Measurements from ENCODE around the gene NDUFAF3. TPM values are rescaled to one million over a fixed set of nuclear protein-coding genes. Genes with fewer than 3 reads are reported as not detected.
A peak's percentile ranks its signal among the peaks of the same experiment; 100 is the strongest.

The NDUFAF3 gene
- total and polyA plus RNA-seq, 12 donors = 154 to 280 (median 170) TPM

- H3K4me3 ChIP-seq = no peak overlapping the region
- no peak for DNase-seq
- no peak for ATAC-seq
- no peak overlapping the region for H3K27ac ChIP-seq
- H3K36me3 ChIP-seq = peaks cover 0 to 65% (median 35%) of the 10 kb centered on the region in 9 donors
- WGBS, 2 donors = 90 to 96% methylated on average over 8 of the region's 8 CpGs
- no peaks in the 10 kb centered on the region for H3K9me3 ChIP-seq
- peaks cover 11 to 59% (median 31%) of the 10 kb centered on the region in 9 donors for H3K4me1 ChIP-seq
- H3K27me3 ChIP-seq = no peaks in the 10 kb centered on the region
- no peak for TF ChIP-seq CTCF (IDR thresholded peaks at IDR 0.05)
- intact Hi-C loops (cut with DNase I) = loop anchor here in 1 of 10 donors (10.0 kb wide), 1 partner anchor 399 kb away; the partner anchor contains the start of genes AMT and NICN1
Measured at GRCh38 chr3:49025793-49026520, 4.0 kb downstream of the NDUFAF3 start.

- peaks cover 11 to 59% (median 31%) of the 10 kb centered on the region in 9 donors for H3K4me1 ChIP-seq
- TF ChIP-seq CTCF (IDR thresholded peaks at IDR 0.05) = no peak
- DNase-seq = no peak
- 96 to 99% methylated on average over 3 of the region's 3 CpGs for WGBS, 2 donors
- H3K27ac ChIP-seq = no peak overlapping the region
- no peak overlapping the region for H3K4me3 ChIP-seq
- intact Hi-C loops (cut with DNase I) = loop anchor here in 1 of 10 donors (10.0 kb wide), 1 partner anchor 398 kb away; the partner anchor contains the start of genes AMT and NICN1
- H3K36me3 ChIP-seq = peaks cover 0 to 71% (median 41%) of the 10 kb centered on the region in 9 donors
- no peaks in the 10 kb centered on the region for H3K27me3 ChIP-seq
- no peak for ATAC-seq
- no peaks in the 10 kb centered on the region for H3K9me3 ChIP-seq
Measured at GRCh38 chr3:49026536-49026935, 4.6 kb downstream of the NDUFAF3 start.

- WGBS, 2 donors = 96 to 97% methylated on average over 9 of the region's 9 CpGs
- H3K4me3 ChIP-seq = no peak overlapping the region
- H3K27ac ChIP-seq = peak overlapping the region in 2 of 10 donors; percentile 2 to 89
- DNase-seq (no peak), ATAC-seq (no peak)
- no peak for TF ChIP-seq CTCF (IDR thresholded peaks at IDR 0.05)
- no peaks in the 10 kb centered on the region for H3K9me3 ChIP-seq
- H3K27me3 ChIP-seq = no peaks in the 10 kb centered on the region
- H3K36me3 ChIP-seq = peaks cover 0 to 82% (median 52%) of the 10 kb centered on the region in 9 donors
- intact Hi-C loops (cut with DNase I) = loop anchor here in 1 of 10 donors (10.0 kb wide), 1 partner anchor 397 kb away; the partner anchor contains the start of genes AMT and NICN1
- peaks cover 11 to 57% (median 28%) of the 10 kb centered on the region in 9 donors for H3K4me1 ChIP-seq
Measured at GRCh38 chr3:49027634-49028033, 5.7 kb downstream of the NDUFAF3 start.

- peak overlapping the region in 9 of 10 donors; percentile 87 to 98 (median 92) for H3K27ac ChIP-seq
- ATAC-seq (no peak), DNase-seq (no peak)
- H3K4me1 ChIP-seq = peaks cover 6 to 55% (median 21%) of the 10 kb centered on the region in 9 donors
- no peak for TF ChIP-seq CTCF (IDR thresholded peaks at IDR 0.05)
- no peaks in the 10 kb centered on the region for H3K27me3 ChIP-seq
- H3K9me3 ChIP-seq = no peaks in the 10 kb centered on the region
- intact Hi-C loops (cut with DNase I) = loop anchor here in 1 of 10 donors (10.0 kb wide), 1 partner anchor 397 kb away; the partner anchor contains the start of genes AMT and NICN1
- H3K4me3 ChIP-seq = peak overlapping the region; percentile 49 to 97 (median 67)
- WGBS, 2 donors = 86 to 88% methylated on average over 4 of the region's 4 CpGs
- peaks cover 0 to 83% (median 57%) of the 10 kb centered on the region in 9 donors for H3K36me3 ChIP-seq
Measured at GRCh38 chr3:49028298-49028672, 6.4 kb downstream of the NDUFAF3 start.

Data from heart right ventricle (tissue), 16 donors.